NCI-H69 (cell line): ENCODE data around the gene SCRN3.
"Not testable (repeated sequence)": the region's sequence is repeated elsewhere in the genome, so short reads cannot be mapped to it uniquely, and the experiment has no call there.

Source experiments
- DNase-seq: peaks from one replicate; lab custom pipeline; 2025; lab: John Stamatoyannopoulos, UW

The SCRN3 gene

DNA sequence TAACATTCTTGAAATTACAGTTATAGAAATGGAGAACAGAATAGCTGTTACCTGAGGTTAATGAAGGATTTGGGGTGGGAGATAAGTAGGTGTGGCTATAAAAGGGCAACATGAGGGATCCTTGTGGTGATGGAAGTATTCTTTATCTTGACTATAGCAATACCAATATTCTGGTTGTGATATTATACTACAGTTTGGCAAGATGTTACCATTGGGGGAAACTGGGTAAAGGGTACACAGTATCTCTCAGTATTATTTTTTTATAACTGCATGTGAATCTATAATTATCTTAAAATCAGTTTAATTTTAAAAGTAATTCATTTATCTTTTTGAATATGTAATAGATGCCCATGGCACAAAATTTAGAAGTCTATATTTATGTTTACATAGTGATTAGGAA is 8.1 kb downstream of the SCRN3 start:
- DNase-seq = no peak

DNA sequence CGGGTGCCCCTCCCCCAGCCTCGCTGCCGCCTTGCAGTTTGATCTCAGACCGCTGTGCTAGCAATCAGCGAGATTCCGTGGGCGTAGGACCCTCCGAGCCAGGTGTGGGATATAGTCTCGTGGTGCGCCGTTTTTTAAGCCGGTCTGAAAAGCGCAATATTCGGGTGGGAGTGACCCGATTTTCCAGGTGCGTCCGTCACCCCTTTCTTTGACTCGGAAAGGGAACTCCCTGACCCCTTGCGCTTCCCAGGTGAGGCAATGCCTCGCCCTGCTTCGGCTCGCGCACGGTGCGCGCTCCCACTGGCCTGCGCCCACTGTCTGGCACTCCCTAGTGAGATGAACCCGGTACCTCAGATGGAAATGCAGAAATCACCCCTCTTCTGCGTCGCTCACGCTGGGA is 14.5 kb downstream of the SCRN3 start:
- DNase-seq = not testable (repeated sequence)

DNA sequence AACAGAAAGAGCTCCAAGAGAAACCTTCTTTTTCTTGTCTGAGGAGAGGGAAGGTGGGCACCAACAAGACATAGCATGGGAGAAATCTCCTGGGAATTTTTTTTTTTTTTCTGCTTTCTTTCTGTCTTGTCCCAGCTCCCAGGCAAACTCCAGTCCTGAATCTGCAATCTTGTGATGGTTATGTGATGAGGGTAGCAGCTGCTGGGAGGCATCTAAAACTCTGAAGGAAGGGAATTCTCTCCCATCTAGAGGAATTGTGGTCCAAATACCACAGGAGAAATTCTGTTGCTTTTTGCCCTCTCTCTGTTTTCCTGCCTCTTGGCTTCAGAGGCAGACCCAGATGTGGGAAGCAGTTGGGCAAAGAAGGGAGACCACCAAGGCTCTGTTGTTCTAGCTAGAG is 16.7 kb downstream of the SCRN3 start:
- DNase-seq = no peak

DNA sequence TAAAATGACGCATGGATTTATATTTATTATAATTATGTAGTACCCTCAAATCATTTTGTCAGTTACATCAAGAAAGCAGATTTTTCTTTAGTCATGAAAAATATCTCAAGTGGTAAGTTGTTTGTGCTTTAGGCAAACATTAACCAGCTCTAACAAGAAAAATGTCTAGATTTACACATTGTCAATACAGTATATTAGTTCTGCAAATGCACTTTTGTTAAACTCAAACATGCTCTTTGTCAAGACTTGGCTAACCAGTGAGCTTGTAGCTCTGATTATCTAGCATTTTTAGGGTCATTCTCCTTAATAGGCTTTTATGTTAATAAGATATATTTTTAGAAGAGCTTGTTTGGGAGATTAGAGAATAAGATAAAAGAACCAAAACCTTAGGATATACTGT is 32.7 kb downstream of the SCRN3 start:
- no peak for DNase-seq

DNA sequence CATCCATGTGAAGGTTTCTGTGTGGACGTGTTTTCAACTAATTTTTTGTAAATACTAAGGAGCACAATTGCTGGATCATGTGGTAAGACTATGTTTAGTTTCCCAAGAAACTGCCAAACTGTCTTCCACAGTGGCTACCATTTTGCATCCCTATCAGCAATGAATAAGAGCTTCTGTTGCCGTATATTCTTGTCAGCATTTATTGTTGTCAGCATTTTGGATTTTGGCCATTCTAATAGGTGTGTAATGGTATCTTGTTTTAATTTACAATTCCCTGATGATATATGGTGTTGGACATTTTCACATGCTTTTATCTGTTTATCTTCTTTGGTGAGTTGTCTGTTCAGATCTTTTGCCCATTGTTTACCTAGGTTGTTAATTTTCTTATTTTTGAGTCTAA is 34.5 kb downstream of the SCRN3 start:
- DNase-seq = no peak

DNA sequence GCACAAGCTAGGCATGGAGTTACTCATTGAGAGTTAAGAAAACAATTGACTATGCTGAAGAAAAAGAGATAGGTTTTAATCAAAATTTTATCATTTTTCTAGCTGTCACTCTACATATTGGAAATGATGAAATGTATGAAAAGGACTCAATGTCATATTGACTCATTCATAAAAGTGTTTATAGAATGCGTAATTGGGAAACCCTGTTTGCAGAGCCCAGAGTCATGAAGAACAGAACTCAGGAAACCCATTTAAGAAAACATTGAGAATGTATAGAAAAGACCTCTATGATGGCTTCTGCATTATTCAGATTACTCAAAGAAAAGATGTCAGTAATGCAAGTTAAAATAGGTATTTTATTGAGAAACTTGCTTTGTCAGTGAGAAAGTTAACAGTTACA is 36.4 kb downstream of the SCRN3 start:
- no peak for DNase-seq

DNA sequence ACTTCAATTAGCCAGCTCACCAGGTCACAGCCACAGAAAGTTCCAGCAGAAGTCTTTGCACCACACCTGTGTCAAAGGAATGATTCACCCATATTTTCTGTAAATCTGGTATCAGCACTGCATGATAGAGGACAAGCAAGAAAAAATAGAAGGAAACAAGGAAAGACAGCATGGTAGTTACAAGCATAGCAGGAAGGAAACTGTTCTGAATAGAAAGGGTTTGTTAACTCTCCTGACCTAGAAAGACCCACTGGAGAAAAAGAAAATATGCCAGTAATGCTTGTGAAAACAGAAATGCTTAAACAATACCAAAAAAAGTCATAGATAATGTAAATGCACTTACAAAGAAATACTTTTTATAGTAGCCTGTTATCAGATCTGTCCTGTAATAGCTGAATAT is 40.8 kb downstream of the SCRN3 start:
- DNase-seq = no peak

DNA sequence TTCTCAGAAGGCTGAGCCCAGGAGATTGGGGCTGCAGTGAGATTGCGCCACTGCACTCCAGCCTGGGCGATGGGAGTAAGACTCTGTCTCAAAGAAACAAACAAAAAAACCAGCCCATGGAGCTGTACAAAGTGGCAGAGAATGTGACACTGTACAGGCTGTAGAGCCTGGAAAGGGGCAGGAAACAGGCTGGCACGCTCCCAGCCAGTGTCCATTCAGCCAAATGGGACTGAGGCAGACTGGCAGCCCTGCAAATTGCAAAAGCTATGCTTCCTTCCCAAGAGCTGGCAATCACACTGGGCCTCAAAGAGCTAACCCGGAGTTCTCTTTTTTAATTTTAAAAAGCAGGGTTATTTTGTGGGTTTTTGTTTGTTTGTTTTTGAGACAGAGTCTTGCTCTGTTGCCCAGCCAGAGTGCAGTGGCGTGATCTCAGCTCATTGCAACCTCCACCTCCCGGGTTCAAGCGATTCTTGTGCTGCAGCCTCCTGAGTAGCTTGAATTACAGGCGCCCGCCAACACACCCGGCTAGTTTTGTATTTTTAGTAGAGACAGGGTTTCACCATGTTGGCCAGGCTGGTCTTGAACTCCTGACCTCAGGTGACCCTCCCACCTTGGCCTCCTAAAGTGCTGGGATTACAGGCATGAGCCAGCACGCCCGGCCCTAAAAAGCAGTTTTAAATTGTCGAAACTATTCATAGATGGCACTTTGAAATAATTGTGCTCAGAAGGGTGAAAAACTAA is 42.8 kb downstream of the SCRN3 start:
- DNase-seq = no peak

DNA sequence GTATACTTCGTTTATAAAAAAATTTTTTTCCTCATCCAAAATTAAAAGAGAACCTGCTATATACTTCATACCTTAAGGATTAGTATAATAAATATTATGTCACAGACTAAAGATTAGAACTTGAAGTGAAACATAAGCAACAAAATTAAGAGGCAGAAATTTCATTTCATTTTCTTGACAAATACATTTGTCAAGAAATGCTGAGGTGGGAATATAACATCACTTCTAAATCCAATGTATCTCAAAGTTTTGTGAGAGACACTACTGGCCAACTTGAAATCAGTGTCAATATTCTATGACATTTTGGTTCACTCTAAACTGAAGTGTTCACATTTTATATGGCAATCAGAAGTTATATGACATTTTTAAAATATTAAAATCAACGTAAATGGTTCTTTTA is 43.8 kb downstream of the SCRN3 start:
- DNase-seq = no peak

DNA sequence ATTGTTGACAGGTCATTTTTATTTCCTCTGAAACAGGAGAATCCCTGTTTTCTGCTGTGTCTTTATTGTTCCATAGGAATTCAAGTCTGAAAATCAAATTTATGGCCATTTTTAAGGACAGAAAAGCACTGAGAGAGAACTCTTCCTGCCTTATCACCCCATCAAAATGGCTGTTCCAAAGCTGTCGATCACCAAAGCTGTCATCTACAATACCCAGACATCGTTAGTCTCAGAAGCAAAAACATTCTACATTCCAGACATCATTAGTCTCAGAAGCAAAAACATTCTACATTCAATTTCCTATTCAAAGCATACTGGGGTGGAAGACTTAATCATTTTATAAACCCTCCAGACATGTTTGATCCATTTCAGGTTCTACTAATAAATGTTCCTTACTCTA is 44.4 kb downstream of the SCRN3 start:
- no peak for DNase-seq

DNA sequence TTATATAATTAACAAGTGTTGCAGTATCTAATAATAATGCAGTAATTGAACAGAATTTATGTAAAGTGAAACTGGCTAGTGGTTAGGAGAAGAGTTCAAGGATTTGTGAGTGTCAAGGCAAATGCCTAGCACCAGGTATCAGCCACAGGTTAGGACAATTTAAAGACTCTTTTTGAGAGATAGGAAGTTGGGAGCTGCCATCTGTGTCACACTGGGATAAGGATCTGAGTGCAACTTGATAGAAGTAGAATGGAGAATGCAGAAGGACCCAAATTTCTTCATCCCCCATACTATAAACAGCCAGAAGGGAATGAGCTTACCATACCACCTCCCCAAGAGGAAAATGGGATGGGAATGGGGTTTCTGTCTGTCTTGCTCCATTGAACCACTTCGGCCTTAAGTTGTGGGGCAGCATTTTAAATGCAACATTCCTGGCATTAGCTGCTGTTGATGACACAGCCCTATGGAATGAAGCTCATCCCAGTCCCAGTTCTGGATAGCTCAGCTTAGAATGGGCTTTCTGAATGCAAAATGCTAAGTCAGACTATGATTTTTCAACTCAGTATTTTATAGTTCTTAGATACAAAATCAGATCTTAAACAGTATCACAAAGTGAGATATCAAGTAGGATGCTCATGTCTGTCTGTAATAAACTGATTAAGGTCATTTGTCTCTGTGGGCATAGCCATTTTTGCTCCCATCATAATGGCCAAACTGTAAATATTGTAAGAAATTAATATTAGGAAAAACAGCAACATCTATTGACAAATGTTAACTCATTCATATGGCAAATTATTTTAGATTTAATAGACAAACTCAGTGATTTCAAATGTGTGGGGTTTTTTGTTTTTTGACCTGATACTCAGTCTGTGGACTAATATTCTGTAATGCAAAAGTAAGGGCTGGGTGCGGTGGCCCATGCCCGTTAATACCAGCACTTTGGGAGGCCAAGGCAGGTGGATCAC is 47.3 kb downstream of the SCRN3 start:
- no peak for DNase-seq

DNA sequence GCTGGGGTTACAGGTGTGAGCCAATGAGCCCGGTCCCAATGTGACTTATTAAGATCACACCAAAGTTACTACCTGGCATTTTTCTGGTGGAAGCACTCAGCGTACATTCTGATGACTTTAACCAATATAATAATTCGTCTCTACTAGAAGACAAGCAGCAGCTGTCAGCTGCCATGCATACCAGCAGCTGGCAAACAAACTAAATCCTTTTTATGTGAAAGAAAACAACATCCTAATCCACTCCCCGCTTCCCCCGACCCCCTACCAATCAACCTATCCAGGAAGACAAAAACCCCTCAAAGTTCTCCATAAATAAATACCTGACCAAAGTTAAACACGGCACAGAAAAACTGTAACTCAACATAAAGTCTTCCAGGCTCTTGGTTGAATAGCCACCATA is 49.2 kb downstream of the SCRN3 start:
- DNase-seq = no peak

DNA sequence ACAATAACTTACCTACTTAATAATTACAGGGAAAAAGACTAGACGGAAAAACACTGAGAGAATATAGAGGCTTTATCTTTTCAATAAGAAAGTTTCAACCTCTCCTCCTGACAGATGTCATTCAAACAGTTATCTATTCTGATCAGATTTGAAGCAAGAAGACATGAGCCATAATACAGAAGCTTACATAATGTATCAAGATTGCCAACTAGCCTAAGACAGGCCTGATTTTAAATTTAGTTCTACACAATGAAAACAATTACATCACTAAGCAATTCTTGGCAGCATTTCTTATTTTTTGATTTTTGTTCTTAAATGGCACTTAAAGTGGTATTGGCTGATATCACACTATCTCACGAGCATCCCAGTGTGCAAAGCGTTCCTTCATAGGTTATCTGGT is 49.7 kb downstream of the SCRN3 start:
- no peak for DNase-seq

DNA sequence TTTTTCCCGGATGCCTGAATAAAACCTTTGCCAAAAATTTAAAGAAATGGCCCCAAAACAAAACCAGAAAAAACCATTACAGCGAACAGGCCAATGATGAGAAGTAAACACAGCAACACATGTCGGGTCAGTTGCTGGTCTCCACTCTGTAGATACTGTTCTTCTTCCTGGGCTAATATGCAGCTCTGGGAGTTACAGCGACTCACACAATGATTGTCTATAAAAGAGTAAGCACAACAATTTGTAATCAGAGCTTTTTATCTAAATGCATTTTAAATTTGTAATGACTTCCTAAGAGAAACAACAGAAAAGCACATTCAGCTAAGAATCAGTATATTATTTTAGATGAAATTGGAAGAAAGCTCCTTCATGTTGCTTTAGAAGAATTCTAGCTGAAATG is 51.0 kb downstream of the SCRN3 start:
- no peak for DNase-seq

DNA sequence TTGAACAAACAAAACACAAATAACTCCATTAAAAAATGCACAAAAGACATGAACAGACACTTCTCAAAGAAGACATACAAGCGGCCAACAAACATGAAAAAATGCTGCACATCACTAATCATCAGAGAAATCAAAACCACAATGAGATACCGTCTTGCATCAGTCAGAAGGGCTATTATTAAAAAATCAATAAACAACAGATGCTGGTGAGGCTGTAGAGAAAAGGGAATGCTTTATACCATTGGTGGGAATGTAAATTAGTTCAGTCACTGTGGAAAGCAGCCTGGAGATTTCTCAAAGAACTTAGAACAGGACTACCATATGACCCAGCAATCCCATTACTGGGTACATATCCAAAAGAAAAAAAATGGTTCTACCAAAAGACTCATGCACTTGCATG is 53.5 kb downstream of the SCRN3 start:
- DNase-seq = no peak

DNA sequence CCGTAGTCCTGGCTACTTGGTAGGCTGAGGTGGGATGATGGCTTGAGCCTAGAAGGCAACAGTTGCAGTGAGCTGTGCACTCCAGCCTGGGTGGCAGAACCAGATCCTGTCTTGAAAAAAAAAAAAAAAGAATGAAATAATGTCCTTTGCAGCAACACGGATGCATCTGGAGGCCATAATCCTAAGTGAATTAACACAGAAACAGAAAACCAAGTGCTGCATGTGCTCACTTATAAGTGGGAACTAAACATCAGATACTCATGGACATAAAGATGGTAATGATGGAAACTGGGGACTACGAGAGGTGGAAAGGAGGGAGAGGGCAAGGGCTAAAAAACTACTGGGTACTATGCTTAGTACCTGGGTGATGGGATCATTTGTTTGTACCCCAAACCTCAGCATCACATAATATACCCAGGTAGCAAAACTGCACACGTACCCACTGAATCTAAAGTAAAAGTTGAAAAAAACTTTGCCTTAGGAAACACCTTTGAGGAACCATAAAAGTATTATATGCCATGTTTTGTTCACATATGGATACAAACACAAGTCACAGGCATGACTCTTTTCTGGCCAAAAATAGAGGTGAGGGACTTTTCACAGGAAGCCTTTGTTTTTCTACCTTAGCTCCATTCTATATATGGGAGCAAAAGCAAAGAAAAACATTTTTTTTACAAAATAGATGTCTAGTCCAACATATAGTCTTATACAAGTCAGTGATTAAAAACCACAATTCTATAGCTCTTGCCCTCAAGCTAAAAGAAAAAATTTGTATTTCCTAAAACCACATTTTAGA is 54.7 kb downstream of the SCRN3 start:
- DNase-seq = no peak

DNA sequence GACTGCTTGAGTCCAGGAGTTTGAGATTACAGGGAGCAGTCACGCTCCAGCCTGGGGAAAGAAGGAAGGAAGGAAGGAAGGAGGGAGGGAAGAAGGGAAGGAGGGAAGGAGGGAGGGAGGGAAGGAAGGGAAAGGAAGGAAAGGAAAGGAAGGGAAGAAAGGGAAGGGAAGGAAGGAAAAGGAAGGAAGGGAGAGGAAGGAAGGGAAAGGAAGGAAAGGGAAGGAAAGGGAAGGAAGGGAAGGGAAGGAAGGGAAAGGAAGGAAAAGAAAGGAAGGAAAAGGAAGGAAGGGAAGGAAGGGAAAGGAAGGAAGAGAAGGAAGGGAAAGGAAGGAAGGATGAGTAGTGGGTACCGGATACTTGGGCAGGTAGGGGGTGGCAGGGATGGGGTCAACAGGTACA is 59.0 kb downstream of the SCRN3 start:
- DNase-seq = no peak

DNA sequence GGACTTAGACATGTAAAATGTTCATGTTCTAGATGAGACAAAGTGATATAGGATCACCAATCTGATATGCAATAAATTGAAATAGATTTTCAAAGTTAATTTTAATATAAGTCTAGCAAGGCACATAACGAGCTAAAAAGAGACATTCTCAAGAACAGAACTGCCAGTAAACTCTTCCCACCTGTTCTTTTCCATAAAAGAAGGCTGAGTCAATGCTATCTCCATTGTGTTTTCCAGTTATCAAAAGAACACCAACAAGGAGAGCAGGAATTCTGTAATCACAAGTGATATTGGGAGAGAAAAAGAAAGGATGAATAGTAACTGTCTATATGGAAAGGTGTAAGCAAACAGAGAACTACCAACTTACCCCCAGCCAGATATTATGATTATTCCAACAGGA is 65.7 kb downstream of the SCRN3 start:
- DNase-seq = no peak

DNA sequence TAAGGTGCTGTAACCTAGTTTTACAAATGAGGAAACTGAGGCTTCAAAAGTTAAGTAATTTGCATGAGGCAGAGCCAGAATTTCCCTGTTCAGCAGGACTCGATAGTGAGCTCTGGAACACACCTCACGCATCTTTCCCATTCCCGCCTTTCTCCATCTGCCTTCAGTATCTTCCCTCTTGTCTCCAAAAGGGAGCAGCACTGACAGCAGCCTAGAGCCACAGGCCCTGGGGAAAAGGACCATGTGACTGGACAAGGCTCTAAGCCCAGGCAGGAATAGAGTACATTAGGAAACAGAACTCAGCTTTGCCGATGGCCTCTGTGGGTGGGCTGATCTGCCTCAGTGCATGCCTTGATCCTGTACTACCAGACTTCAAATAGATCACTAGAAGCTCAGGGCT is 69.8 kb downstream of the SCRN3 start:
- DNase-seq = peak; percentile 32

DNA sequence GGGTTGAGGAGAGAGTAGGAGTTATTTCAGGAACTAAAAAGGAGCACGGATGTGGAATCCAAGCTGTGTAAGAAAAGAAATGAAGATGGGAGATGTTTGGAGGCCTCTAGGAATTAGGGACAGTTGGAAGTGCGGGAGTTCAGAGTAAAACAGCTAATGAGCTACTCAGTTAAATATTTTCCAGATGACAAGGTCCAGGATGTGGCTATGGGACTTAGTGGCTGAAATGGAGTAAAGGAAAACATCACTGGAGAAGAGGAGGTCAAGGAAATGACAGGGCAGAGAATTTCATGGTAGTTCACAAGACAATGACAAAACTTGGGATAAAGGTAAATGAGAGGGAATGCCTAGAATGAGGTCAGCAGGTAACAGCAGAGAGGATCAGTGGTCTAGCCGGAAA is 78.3 kb downstream of the SCRN3 start:
- DNase-seq = no peak

DNA sequence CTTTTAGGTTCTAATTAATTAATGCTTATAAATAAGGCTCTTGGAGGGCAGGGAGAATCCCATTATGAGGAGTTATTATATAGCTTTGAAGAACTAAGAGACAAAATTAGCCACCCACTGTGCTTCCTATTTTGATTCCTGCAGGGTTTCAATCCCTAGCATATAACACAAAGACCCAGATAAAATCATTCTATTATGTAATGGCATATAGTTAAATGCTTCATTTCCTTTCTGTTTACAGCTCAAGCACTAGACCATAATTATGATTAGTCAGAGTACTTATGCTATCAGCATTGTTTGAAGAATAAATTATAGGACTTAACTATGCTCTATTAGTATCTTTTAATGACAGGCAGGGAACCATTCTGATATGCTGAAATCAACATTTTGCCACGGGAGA is 82.2 kb downstream of the SCRN3 start:
- DNase-seq = peak; percentile 88
